GM18858 (cell line): ENCODE data around the gene GSAP.
A peak's percentile ranks its signal among the peaks of the same experiment; 100 is the strongest.

Source experiments
- ATAC-seq: cut with Tn5 transposase; IDR thresholded peaks from one replicate; pipeline ENCODE4 v1.9.1; 2021; ENCODE audit not compliant: unreplicated experiment

GSAP gene

DNA sequence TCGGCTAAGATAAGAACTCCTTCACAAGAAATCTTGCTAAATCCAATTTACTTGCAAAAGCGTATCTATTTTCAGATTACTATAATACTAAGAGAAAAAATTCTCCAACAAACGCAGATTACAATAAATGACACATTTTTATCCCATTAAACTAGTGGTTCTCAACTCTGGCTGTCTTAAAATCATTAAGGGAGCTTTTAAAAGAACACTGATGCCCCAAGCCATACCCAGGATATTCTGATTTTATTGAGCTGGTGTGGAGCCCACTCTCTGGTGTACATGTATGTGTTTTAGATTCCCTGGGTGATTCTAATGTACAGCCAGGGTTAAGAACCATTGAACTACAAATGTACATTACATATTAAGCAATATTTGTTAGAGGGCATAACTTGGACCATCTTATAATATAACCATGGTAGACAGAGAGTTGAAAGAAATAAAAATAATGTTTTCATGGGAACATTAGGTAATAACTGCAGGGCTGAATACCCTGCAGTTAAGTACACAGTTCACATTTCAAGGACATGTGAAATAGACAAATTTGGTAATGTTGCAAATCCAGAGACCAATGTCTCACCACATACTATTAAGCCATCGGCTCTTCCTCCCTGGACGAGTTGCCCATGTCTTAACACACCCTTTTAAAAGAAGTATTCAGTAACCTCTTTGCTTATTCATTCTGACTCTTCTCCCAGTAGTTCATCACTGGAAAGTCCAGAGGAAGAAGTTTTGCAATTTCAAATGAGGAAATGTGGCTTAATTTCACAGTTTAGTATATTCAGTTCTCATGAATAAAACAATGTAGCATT, 6.2 kb downstream of the GSAP start:
- no peak for ATAC-seq

DNA sequence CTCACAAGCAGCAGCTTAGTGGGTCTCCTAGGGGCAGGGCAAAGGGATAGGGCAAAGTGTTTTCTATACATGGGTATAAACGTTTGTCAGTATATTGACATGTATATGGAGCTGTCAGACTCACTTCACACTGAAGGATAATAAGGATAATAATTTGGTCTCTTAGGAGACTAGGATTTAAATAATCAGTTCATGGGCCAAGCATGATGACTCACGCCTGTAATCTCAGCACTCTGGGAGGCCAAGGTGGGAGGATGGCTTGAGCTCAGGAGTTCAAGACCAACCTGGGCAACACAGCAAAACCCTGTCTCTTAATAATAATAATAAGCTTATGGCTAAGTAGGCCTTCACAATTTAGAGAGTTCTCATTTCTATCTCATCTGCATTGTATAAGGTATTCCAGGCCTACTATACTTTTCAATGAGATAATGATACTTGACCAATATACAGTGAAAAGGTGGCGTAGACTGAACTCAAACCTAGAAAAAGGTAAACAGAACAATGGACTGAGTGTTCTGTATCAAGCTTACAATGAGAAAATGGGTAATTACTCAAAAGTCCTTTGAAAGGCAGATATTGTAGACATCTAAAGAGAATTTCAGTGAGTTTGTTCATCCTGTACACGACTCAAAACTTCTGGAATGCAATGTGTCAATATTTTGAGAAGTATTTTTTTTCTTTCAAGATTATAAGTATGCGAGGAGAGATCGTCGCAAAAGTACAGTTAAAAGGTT, 7.0 kb downstream of the GSAP start:
- ATAC-seq, result no peak

DNA sequence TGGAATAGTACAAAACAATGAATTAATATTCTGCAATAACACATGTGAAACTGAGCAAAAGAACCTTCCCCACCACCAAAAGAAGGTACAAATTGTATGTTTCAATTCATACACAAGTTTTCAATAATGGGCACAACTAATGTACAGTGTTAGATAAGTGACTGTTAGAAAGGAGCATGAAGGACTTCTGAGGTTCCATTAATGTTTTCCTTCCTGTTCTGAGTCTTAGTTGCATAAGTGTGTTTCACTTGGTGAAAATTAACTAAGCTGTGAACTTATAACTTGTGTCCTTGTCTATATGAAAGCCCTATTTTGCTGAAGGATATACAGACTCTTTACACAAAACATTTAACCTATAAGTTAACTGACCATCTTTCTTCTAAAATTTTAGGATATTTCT, 8.2 kb downstream of the GSAP start:
- no peak for ATAC-seq

DNA sequence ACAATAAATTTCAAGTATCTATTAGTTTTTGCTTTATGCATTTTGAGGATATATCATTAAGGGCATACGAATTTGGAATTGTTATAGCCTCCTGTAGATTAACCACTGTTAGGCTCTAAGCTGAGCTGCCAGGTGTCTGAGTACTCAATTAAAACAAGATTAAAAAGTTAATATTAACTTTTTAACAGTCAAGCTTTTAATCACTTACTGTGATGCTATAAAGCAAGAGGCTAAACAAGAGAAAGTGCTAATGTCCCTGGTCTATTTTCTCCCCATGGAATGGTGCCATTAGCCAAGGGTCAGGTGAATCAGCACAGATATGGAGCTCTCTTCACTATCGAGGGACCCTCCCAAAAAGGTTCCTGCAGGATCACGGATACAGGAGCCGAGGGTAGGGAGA, 9.7 kb downstream of the GSAP start:
- ATAC-seq, result no peak

DNA sequence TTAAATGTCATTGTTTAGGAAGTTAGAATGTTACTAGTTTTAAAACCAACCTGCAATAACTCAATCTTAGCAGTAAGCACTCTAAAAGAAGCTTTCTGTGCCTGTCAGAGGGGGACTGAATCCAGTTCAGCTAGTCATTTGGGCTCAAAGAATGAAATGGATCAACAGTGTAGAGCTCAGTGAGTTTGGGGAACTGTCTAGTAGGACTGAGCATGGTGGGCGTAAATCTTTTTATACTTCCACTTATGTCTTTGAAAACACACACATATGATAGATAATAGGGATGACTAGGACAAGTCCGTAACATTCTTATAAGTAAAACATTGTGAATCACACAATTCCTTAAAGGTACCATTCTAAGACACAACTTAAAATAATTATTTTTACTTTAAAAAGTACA, 11.5 kb downstream of the GSAP start:
- ATAC-seq, result no peak

DNA sequence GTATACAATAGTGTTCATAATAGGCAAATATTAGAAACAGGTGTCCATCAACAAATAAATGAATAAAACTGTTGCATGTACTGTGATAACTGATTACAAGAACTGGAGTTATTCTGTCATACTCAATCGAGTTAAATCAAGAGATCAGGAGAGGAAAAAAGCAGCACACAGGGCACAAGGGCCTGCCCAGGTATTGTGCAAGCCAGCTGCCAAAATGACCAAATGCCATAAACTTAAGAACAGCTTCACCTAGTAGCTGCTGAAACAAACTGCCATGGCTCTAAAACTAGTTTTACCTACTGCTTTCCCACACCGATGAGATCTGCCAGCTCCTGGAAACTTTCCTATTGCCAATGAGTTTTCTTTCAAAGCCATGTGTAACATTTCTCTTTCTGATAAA, 12.2 kb downstream of the GSAP start:
- no peak for ATAC-seq

DNA sequence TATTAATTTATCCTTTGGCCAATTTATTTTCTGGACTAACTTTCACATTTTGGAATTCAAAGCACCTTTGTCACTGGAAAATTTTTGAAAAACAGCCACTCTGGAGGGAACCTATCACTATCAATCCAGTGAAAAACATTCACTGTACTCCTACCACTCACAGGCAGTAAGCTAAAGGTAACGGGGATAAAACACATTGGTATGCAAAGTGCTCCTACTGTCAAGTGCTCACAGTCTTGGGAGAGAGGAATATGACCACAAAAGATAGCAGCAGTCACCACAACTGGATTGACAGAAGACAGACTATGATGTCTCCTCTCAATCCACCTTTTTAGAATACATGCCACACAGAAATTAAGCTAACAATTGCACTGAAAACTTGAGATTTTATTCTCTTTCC, 13.3 kb downstream of the GSAP start:
- no peak for ATAC-seq

DNA sequence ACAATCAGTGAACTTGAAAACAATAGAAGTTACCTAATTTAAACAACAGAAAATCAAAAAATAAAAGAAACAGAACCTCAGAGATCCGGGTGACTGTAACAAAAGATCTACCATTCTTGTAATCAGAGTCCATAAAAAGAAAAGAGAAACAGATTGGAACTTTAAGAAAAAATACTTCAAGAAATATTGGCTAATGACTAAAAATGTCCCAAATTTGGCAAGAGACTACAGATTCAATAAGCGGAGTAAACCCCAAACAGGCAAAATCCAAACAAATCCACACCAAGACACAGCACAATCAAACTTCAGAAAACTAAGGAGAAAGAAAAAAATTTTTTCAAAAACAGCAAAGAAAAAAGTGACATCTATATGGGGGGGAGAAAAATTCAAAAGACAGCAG, 15.1 kb downstream of the GSAP start:
- no peak for ATAC-seq

DNA sequence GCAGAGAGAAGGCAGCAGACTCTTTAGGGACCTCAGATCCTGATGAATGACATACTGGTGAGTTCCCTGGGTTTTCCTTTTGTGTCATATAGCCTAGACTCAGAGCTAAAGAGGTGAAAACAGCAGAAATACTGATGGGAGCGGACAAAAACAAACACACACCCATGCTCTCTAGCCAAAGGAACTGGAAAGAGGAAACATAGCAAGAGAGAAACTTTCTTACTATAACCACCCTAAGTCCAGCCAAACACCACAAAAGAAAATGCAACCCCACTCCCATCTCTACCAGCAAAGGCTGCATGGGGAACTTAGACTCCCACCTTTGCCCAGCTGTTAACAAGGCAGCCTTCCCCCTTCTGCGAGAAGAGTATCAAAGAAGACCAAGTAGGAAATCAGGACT, 16.3 kb downstream of the GSAP start:
- no peak for ATAC-seq

DNA sequence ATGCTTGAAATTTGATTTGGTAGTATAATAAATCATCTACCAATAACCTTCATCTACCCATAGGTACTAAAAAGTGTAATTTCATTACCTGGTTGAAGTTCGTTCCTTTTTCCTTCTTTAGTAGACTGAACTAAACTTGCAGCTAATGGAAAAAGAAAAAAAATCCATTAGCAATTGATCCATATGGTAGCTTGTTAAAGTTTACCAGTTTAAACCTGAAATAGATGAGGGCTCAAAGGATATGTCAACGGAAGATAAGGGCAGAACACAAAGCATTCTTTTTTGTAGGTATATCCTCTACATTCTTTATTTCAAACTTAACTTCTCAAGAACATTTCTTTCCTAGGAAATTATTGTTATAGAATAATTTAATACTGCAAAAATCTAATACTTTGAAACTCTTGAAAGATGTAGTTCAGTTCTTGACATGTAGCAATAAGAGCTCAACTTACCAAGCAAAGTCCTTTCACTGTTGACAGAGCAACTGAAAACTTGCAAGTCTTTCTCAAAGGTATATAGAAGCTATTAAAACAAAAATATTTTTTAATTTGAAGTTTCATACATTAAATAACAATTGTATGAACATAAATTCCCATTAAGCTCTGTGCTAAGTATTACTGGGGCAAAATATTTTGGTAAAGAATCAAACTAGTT, 19.1 kb downstream of the GSAP start:
- no peak for ATAC-seq

DNA sequence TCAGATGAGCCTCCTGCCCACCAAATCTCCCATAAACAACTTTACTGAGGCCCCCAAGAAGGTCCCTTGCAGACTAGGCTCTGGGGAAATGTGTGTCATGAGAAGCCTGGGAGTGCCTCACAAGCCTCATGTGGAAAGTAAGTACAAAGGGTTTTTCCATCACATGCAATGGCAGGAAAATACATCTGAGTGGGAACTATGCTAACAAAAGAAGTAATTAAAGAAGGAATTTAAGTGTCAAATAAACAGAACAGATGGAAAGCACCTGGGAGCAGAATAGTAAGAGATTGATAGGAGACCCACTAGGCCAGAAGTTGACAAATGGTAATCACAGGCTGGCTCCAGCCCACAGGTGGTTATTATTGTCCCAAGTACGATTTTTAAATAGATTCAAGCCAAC, 20.5 kb downstream of the GSAP start:
- ATAC-seq, result no peak

DNA sequence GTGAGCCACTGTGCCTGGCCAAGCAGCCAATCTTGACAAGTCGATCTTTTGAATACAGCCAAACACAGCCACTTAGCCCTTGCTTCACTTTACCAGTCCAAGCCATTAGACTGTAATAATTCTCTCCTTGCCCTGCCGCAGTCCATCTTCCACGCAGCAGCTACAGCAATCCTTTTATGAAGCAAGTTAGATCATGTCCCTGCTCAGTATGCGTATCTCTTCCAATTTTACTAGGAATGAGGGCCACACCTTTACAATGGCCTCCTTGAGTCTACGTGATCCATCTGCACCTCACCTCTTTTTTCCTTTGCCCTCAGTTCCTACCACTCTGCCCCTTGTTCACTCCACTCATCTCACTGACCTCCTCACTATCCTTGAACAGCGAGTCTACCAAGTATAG, 22.2 kb downstream of the GSAP start:
- no peak for ATAC-seq

DNA sequence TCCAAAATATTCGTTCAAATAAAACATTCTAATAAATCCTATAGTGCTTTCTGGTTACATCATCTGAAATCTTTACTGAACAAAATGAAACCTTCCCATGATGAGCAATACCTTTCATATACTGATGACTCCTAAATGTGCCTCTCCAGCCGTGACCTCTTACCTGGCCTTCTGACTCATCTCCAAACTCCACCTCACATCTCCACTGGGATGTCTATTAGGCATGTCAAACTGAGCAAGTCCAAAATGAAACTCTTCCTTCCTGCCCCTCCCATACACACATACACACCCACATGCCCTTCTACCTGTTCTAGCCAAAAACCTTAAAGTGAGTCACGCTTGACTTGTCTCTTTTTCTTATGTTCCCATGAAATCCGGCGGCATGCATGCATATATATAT, 22.9 kb downstream of the GSAP start:
- ATAC-seq, result peak; percentile 95

DNA sequence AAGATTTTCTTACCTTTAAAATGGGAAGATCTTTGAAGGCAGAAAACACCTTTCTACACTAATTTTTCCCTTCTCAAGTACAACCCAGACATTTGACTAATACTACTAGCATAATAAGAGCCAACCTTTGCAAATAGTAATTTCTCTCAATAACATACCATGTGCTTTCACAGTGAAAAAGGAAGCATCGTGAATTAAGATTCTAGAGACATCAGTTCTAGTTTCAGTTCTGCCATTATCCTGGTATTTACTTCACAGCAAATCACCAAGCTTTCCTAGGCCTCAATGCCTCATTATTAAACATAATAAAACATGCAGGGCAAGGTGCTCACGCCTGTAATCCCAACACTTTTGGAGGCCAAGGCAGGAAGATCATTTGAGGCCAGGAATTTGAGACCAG, 24.9 kb downstream of the GSAP start:
- ATAC-seq, result peak; percentile 54

DNA sequence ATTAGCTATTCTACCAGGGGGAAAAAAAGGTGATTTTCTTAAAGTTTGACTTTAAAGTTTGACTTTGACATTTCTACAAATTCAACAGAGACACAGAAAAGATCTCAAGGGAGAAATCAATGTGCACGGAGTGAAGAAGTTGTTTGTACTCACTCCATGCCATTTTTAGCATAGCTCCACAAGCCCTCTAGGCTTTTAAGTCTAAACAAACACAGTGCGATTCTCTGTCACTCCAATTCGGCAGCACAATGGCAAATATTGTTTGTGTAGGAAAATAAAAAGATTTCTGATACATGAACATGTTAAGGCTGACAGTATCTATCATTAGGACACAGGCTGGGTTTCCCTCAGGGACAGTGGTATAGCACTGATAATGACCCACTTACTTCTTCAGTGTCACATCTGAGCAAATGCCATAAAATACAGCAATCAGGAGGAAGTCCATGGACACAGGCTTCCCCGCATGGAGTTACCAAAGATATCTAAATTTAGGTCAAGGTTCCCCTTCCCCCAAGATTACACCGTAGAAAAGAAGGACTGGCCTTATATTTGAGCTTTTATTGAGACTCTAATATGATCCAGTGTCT, 28.0 kb downstream of the GSAP start:
- no peak for ATAC-seq

DNA sequence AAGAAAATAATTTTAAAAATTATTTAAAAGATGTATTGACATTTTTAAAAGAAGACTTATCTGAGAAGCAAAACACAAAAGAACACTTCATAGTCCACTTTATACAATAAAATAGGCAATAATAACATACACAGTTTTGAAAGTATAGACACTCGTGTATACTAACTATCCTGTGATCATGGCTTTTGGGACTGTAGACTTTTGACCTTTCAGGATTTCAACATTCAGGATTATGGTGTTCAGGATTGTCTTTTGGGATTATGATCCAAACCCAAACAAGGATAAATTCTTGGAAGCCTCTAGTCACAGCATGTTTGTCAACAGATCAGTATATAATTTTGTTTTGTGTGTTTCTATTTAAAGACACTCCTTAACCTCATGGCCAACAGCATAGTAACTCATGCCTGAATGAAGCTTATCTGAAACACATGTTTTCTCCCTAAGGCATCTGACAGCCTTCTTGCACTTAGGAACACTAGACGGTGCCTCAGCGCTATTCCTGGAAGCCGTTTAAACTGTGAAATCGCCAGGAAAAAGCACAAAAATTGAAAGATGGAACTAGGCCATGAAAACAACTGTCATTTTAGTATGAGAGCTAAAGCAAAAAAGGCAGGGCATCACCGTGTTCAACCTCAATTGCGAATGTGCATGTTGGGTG, 29.9 kb downstream of the GSAP start:
- ATAC-seq, result no peak

DNA sequence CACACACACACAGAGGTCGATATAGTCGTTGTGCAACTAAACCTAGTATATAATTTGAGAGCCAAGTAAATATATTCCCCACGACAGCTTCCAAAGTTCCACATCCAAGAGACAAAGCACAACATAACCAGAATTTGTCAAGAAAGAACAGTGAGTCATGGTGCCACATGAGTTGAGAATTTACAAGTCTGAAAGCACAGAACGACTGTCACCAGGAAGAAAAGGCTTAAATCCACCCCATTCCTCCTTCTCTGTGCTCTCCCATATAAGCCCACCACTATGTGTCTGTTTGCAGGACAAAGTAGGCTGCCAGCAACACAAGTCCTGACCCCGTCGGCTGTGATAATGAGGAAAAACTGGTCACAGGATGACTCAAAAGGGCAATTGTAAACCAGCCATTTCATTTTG, 32.8 kb downstream of the GSAP start:
- no peak for ATAC-seq

DNA sequence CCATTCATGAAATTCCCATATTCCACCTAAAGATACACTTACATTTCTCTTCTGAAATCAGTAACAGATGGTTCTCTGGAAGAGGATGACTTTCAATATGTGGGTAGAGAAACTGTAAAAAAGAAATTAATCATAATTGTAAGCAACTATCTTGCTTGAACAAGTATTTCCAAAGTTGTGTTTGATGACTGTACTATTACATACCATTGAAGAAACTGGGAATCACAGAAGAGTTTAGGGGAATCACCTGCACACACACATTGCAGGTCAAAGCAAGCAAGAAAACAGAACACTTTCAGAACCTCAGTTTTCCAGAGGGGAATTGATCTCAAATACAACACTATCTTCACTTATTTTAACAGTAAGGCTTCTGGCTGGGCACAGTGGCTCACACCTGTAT, 33.6 kb downstream of the GSAP start:
- ATAC-seq, result no peak

DNA sequence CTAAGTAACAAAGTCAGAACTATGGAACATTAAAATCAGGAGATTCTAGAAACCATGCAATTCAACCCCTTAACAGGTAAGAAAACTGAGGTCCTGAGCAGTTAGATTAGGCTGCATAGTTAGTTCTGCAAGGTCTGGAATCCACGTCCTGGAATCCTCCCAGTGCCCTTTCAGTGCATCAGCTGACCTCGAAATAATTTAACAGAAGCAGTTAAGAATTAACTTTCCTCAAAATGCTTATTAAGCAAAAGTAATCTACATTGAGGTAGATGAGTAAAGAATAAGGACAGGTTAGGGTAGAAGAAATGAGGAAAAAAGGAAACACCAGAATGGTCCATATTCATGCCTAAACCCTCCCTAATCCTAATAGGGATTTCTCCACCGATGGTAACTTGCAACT, 37.6 kb downstream of the GSAP start:
- ATAC-seq, result no peak

DNA sequence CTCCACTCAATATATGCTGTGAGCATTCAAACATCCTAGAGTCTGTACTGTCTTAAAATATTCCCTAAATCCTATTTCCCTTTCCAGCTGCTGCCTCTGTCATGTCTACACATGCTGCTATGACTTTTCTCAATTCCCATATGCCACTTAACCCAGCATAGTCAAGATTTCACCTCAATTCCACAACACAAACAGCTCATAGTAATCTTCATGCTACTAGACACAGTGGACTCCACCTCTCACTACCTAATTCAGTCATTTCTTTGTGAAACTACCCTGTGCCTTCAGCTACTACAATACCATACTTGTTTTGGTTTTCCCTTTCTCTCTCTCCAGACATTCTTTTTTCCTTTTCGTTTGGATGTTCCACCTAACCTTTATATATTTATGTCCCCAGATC, 45.5 kb downstream of the GSAP start:
- ATAC-seq, result no peak

DNA sequence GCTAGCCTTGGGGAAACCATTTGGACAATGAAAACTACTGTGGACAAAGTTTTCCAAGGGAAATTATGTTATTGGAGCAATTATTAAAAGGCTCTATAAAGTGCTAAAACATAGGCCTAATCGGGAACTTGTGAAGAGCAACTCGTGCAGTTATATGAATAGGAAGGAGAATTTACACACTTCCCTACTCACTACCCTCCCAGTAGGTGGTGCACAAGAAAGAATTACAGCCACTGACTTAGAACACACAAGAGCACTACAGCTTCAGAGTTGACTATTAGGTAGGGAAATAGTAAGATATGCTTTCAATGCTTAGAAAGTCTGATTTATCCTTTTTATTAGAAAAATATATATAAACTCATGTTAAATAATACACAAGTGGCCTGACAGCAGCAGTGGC, 47.2 kb downstream of the GSAP start:
- no peak for ATAC-seq
